T-helper 1 cell (primary cell): ENCODE measurements around the gene CABLES1.

Experiments used
- DNase-seq, 5 donors: peaks; one replicate each; pipeline ENCODE4 v3.0.0-alpha.2; 2012 to 2020

CABLES1 gene

DNA sequence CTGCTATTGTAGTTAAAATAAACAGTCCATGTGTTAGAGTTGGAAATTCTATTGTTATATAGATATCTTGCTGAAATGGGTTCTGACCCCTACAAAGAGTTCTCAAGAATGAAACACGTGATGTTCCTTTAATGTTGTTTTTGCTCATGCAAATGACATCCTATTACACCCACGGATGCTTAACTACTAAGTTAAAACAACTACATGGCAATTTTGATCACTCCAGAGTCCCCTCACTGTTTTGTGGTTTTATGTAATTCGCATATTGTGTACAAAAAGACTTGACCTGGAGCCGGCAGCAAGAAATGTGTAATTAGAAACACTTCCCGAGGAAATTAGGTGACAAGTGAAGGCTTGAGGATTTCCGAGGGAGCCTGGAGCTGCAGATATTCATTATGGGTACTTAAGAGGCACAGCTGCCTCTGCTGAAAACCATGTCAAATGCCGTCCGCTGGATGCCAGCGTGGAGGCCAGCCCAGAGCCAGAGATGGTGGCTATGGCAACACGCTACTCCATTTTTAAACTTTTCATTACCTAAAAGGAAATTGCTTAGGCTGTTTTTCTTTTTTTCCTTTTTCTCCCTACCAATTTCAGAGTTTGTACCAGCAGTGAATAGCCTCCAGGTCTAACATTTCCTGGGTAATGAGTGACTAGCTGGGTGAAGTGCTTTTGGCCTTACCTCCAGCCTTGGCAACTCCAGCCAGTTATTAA, 21.0 kb upstream of the CABLES1 start:
- no peak for DNase-seq

DNA sequence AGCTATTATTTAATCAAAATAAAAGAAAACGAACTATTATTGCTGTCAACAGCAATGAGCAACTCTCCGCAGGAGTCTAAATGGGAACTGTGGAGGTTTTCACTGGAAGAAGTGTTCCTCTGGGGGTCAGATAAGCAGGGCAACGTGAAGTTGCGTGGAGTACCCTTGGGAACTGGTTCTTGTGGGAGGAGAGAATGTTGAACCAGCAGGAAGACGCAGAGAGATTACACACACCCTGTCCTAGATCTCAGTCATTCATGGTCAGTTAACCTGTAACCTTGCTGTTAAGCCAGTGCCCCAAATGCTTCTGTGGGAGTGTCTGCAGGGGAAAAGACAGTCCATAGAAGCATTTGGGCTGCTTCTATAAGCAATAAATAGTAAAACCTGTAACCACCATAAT, 20.4 kb upstream of the CABLES1 start:
- no peak for DNase-seq

DNA sequence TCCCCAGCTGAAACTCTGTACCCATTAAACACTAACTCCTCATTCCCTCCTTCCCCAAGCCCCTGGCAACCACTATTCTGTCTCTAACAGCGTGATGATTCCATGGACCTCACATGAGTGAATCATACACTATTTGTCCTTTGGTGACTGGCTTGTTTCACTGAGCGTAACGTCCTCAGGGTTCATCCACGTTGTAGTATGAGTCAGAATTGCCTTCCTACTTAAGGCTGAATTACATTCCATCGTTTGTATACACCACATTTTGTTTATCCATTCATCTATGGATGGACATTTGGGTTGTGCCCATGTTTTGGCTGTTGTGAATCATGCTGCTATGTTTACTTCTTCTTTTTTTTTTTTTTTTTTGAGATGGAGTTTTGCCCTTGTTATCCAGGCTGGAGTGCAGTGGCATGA, 19.6 kb upstream of the CABLES1 start:
- no peak for DNase-seq

DNA sequence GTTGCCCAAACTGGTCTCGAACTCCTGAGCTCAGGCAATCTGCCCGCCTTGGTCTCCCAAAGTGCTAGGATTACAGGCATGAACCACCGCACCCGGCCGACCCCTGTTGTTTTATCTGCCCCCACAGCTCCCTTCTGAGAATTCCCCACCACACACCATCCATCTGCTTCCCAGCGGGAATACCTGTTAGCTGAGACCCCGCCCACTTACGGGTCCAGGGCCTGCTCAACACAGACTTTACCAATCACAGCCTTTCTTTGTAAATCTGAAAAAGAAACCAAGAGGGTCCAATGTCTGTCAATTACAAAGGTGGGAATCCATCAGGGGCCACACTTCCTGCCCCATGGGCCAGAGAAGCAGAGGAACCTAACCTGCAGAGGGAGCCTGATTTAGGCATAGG, 14.2 kb upstream of the CABLES1 start:
- DNase-seq, result no peak

DNA sequence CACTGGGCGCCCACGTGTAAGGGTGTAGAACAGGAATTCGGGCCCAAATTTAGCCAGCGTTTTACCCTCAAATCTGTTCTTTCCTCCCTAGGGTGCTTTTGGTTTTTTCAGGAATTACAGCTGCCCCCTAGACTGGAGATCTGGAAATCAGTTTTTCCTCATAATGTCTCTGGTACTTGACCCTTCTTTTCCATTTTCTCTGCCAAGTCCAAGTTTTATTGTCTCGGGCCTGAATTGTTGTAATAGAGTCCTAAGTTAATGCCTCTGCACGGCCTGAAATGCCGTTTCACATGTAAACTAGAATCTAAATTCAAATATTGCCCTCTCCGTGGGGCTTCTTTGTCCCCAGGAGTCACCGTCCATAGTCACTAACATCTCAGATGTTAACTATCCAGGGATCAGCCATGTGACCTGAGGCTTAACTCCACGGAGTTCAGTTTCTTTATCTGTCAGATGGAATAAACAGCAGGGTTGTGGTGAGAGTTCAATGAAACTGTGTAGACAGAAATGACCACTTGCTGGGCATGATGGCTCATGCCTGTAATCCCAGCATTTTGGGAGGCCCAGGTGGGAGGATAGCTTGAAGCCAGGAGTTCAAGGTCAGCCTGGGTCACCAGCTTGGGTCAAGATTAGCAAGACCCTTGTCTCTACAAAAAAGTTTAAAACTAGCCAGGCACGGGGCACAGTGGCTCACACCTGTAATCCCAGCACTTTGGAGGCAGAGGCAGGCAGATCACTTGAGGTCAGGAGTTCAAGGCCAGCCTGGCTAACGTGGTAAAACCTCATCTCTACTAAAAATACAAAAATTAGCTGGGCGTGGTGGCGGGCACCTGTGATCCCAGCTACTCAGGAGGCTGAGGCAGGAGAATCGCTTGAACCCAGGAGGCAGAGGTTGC, 12.7 kb upstream of the CABLES1 start:
- DNase-seq, result no peak

DNA sequence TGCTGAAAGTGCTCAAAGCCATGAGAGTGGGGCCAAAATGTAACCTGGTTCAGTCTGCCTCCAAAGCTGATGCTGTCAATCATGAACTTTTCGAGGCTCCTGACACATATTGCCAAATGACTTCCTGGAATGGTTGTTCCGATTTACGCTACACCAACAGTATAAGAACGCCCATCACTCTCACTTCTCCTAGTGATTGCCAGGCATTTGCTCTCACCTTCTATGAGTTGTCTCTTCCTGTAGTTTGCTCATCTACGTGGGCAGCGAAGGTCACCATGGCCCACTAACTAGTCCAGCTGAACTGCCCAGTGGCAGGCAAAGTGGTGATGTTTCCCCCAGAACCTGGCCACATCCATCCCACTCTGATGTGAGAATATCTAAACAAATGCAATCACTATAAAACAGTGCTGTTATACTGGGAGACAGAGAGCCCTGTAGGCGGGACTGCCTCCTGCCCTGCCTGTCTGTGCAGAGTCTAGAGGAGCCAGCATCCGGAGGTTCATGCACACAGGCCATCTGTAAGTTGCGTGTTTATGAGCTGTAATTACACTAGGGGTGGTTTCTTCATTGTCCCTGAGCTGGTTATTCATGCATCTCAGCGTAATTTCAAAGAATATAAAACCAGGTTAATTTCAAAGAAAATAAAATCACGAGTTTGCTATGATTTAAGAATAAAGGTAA, 8.8 kb upstream of the CABLES1 start:
- no peak for DNase-seq

DNA sequence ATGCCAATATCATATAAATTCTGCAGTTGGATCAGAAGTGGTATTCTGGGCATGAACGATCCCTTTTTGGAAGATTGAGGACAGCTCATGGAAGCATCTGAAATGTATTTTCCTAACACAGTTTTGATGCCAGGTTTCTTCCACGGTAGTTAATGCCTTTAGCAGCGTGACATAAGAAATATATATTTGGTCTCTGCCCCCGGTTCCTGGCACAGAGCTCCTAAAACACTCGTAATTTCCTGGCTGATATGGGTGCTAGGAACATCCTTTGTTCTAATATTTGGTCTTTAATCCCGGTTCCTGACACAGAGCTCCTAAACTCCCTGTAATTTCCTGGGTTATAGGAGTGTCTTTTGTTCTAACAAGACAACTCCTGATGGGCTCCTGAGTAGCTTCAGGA, 8.2 kb upstream of the CABLES1 start:
- DNase-seq, result no peak

DNA sequence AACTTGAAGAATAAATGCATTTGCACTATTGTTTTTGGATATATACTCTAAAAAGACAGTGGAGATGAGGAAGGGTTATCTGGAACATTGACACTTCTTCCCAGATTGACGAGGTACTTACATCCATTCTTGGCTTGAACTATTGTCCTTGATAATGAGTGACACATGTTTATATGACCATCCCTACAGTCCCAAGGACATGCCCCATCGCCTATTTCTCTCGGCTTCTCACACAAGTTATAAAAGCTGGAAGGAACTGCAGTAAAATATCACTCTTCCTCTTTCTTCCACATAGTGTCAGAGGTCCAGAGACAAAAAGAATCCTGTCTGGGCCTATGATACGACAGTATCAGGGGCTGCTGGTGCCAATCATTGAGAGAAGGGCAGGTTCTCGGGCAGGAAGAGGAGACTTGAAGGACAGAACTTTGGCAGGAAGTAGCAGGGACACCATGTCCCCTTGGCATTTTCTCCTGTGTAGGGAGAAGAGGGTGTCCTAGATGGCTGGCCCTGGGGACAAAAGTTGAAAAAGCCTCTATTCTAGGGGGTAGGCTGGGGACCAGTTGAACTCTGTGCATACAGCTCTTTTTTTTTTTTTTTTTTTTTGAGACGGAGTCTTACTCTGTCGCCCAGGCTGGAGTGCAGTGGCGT, 5.8 kb upstream of the CABLES1 start:
- no peak for DNase-seq

DNA sequence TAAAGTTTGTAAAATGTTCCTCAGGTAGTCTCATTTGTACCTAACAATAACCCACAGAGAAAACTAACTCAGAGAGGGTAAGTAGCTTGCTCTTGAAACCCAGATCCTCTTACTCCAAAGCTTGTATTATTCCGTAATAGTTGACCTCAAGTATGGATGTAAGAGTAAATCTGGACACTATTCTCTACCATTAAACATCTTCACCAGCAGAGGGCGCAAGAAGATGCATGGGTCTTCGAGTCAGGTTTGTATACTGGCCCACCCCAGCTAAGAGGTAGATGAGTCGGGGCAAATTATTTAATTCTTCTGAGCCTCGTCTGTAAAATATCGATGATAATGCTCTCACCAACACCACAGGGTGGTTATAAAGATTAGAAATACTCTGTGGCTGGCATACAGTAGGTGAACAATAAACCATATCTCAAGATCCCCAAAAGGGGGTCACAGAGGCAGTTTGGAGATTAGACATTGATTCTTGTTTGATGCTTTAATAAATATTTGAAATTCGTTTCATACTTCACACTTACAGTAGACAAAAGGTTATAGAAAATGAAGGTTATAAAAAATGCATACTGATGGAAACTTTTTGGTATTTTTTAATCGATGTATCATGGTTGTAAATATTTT, 3.5 kb upstream of the CABLES1 start:
- peak in 3 of 5 donors; percentile 50 to 69 (median 55) for DNase-seq

DNA sequence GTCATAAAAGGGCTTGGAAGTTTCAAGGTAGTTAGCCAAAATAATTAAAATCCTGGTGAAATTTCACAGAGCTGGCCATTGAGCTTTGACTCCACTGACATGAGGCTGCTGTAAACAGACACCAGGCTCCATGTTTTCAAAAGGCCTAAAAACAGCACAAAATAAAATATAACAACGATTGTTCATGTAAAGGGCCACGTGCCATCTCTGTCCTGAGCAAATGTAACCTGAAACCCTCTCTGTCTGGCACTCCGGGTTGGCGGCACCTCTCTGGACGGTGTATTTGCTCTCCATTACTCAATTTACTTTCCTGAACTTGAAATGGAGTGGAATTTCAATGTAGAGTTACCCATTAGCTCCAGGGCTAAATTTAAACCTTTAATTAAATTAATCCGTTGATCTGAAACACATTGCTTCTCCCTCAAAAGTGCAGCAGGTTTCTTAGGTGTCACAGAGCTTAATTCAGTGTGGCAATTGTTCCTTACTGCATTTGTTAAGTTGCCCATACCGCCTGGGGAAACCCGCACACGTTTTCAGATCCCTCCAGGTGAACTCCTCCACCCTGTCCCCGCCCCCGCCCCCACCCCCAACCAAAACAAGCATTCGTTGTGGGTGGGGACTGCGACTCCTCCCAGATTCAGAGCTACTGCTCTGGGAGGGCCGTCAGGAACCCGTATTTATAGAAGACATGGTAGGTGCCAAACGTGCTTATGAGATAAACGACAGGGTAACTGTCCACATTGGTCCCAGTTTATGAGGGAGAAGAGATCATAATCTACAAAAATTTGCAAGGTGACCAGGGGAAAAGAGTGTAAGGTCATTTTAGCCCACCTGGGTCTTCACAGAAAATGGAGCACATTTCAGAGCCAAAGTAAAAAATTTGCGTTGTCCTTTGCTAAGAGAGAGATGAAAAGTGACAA, 1.2 kb upstream of the CABLES1 start:
- DNase-seq, result peak in 1 of 5 donors; percentile 61

DNA sequence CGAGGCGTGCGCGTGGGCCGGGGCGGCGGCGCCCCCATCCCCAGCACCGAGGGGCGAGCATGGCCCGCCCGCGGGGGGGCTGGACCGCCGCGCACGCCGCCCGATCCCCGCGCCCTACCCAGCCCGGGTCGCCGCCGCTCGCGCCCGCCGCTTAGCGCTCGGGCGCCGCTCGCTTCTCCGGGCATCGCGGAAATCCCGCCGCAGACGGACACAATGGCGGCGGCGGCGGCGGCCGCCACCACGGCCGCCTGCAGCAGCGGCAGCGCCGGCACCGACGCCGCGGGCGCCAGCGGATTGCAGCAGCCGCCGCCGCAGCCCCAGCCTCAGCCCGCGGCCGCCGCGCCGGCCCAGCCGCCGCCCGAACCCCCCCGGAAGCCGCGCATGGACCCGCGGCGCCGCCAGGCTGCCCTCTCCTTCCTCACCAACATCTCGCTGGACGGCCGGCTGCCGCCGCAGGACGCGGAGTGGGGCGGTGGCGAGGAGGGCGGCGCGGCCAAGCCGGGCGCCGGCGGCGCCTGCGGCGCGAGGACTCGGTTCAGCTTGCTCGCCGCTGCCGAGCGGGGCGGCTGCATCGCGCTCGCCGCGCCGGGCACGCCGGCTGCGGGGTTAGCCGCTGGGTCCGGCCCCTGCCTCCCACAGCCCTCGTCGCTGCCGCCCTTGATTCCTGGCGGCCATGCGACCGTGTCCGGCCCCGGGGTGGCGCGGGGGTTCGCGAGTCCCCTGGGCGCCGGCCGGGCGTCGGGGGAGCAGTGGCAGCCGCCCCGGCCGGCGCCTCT, 453 bp downstream of the CABLES1 start:
- DNase-seq, result no peak

DNA sequence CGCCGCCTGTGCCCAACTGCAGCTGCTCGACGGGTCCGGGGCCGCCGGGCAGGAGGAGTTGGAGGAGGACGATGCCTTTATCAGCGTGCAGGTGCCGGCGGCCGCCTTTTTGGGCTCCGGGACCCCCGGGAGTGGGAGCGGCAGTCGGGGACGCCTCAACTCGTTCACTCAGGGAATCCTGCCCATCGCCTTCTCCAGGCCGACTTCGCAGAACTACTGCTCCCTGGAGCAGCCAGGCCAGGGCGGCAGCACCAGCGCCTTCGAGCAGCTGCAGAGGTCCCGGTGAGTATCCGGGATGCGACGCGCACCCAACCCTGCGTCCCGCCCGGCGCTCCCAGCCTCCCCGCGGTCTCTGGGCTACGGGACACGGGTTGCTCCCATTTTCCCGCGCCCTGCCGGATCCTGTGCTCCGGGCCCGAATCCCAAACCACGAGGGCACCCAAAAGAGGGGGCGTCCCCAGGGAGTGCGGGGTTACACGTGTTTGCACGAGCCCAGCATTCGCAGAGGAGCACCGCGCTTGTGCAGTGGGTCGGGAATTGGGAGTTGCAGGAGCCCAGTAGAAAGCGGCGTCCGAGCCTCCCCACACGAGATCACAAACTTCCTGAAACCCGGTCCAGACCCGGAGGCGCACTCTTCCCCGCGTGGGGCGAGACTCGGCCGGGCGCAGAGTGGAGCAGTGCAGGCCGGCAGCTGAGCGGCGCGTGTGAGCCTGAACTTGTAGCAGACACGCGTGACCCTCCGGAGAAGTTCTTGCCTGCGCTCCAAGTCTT, 1.2 kb downstream of the CABLES1 start:
- DNase-seq, result peak in 1 of 5 donors; percentile 30

DNA sequence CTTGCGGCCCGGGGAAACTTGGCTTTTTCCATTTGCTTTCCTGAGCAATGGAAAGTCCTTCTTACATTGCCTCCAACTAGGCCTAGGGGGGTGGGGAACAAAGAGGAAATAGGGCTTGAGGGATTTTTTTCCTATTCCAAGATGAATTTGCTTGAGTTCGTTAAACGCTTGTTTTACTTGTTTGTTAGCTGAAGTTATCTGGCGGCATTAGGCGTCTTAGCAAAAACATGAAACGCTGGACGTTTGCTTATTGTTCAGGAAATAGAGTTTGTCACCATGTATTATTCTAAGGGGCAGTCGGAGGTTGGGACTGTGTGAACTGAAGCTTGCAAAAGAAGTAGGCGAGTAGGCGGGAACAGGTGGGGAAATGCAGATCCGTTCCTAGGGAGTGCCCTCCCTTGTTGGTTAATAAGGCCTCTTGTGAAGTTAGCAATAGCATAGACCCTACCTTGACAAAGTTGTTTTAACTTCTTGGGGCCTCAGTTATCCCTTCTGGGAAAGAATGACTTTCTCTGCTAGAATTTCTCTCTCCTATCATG, 1.9 kb downstream of the CABLES1 start:
- DNase-seq, result no peak

DNA sequence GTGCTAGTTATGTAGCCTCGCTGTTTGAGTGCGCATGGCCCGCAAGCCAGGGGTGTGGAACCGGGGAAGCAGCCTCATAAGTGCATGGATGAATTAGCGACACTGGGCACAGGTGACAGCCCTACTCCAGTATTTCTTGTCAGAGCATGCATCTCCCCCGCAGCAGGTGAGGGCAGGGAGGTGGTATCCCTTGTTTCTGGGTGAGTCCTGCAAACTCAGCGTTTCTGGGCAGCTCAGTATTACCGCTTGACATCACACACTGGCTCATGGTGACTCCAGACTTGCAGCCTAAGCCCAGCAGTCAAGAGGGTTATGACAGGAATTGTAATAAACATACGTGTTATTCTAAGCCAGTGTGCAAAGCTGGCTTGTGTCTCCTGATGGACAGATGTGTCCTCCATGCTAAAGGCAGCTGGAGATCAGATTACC, 2.5 kb downstream of the CABLES1 start:
- no peak for DNase-seq

DNA sequence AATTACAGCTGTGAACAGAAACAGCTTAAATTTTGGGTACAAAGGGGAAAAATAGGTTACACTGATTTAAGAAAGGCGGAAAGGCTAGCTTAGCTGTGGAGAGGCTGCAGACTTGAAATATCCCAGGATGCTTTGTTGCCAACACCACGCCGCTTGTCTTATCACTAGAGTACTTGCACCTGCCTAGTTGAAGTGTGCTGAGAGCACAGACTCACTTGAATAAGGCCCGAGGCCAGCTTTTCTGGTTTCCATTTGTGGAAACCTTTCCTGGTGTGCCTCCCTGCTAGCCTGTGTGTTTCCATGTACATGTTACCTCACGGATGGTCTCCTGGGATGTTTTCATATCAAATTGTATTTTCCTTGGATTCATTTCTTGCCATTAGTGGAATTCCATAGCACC, 3.2 kb downstream of the CABLES1 start:
- no peak for DNase-seq

DNA sequence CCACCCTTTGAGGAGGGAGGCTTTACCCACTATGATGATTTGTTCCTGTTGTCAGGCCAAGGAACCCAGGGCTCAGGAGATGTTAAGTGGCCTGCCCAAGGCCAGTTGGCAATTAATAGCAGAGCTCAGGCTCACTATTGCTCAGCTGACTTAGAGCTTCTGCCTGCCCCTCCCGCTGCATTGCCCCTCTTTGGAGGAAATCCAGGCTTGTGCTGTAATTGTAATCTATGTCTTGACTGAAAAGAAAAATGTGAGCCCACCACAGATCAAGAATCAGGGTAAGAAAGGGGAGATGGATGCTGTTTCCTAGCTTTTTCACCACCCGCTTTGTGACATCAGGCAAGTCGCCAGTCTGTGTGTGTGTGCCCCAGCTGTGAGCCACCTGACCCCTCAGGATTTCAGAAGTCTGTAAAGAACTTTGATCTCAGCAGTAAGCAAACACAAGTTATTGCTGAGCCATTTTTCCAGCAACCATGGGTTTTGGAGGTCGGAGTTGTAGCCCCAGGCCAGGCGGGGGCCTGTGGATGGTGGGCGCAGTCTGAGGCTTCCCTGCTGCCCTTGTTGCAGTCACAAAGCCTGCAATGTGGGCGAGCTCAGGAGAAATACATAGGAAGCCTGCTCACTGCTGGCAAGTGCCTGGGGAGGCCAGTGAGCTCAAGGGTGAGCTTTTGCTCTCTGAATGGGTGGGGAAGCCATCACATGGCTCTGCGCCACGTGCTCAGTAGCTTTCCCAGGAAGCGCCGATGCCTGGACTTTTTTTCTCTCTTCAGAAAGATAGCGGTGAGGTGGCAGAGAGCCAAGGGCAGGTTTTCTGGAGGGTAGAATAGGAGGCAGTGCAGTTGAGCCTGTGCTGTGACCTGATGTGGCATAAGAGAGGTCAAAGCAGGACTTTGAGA, 6.1 kb downstream of the CABLES1 start:
- DNase-seq, result no peak

DNA sequence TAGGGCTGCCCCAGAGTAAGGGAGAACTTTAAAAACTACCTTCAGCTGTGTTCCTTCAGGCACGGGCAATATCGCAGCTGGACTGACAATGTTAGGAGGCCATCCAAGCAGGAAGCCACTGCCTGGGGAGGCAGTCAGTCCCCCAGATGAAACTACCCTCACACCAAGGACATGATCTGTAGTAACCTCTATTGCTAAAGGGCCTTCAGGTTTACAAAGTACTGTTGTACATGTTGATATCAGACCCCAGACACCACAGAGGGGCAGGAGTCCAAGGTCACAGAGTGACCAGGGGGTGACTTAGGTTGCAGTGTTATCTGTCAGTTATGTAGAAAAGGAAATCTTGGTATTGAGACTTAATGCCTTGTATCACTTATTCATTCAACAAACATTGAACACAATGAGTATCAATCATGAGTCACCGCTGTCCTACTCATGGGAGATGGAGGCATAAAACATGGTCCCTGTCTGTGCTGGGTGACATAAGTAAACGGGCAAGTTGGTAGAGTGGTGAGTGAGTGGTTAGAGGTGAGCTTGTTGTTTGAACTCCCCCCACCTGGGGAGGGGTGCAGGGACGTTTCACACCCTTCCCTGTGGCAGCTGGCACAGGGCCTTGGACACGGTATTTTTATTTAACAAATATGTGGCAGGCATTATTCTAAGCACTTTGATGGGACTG, 7.1 kb downstream of the CABLES1 start:
- DNase-seq, result no peak
